Activated CD4-positive, alpha-beta memory T cell treated with anti-CD3 and anti-CD28 coated beads, Interleukin-2, amount 10 ng/mL, durations not matched to agents 7 days and 5 days (primary cell): Measurements from ENCODE around the gene PRELID3B. TPM values are rescaled to one million over a fixed set of nuclear protein-coding genes. Genes with fewer than 3 reads are reported as not detected.

Experiments used
- total RNA-seq, 2 experiments: library from RNA; stranded (reverse); gene quantifications; one replicate each; pipeline ENCODE4 v1.2.3, GENCODE V29; 2021

Gene PRELID3B
- total RNA-seq, 2 experiments from 2014 or later: 88.6 to 88.7 TPM

Other genes with a start within 250 kb of the PRELID3B start
- 1 to 10 TPM in 1 of 2 experiments, under 1 TPM in 1; 0.65 to 1.0 TPM for gene GNAS-AS1, start 191.9 kb downstream of the PRELID3B start, total RNA-seq
- gene GNAS, start 190.1 kb downstream of the PRELID3B start, total RNA-seq: 100 to 1,000 TPM; 790 to 809 TPM
- 10 to 100 TPM; 63.3 to 69.0 TPM for gene NELFCD, start 61.5 kb downstream of the PRELID3B start, total RNA-seq
- 10 to 100 TPM; 45.0 to 49.0 TPM for gene CTSZ, start 35.5 kb downstream of the PRELID3B start, total RNA-seq
- not detected for gene TUBB1, start 23.4 kb downstream of the PRELID3B start, total RNA-seq
- gene ATP5F1E, start 10.5 kb downstream of the PRELID3B start, total RNA-seq: 10 to 100 TPM; 80.4 to 82.1 TPM
- gene ZNF831, start 121.0 kb upstream of the PRELID3B start, total RNA-seq: 10 to 100 TPM; 12.1 to 12.7 TPM